LNCAP (cell line): ENCODE results near the gene ARL15.

ENCODE experiments used
- TF ChIP-seq, protein P1 (sequence below): fragments of 450-650 bp; IDR thresholded peaks from 2 replicates; pipeline ENCODE4 v1.5.1; 2017; ENCODE audit warnings: mild to moderate bottlenecking

ARL15 gene

DNA sequence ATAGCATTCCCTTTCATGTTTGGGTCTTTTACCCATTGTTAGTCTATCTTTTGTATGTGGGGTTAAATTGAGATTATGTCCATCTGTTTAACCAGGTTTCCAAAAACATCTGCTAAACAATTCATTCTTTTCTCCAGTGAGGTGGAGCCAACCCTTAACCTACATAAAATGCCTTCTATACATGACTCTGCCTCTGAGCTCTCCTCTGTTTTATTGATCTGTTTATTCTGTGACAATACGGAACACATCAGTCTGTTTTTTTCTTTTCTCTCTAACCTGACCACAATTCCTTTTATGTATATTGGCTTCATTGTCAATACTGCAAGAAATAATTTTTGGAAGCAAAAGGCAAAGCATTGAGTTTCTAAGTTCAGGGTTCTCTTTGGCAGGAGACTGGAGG is 9.9 kb upstream of the ARL15 start:
- TF ChIP-seq, protein P1, sequence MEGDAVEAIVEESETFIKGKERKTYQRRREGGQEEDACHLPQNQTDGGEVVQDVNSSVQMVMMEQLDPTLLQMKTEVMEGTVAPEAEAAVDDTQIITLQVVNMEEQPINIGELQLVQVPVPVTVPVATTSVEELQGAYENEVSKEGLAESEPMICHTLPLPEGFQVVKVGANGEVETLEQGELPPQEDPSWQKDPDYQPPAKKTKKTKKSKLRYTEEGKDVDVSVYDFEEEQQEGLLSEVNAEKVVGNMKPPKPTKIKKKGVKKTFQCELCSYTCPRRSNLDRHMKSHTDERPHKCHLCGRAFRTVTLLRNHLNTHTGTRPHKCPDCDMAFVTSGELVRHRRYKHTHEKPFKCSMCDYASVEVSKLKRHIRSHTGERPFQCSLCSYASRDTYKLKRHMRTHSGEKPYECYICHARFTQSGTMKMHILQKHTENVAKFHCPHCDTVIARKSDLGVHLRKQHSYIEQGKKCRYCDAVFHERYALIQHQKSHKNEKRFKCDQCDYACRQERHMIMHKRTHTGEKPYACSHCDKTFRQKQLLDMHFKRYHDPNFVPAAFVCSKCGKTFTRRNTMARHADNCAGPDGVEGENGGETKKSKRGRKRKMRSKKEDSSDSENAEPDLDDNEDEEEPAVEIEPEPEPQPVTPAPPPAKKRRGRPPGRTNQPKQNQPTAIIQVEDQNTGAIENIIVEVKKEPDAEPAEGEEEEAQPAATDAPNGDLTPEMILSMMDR: no peak

DNA sequence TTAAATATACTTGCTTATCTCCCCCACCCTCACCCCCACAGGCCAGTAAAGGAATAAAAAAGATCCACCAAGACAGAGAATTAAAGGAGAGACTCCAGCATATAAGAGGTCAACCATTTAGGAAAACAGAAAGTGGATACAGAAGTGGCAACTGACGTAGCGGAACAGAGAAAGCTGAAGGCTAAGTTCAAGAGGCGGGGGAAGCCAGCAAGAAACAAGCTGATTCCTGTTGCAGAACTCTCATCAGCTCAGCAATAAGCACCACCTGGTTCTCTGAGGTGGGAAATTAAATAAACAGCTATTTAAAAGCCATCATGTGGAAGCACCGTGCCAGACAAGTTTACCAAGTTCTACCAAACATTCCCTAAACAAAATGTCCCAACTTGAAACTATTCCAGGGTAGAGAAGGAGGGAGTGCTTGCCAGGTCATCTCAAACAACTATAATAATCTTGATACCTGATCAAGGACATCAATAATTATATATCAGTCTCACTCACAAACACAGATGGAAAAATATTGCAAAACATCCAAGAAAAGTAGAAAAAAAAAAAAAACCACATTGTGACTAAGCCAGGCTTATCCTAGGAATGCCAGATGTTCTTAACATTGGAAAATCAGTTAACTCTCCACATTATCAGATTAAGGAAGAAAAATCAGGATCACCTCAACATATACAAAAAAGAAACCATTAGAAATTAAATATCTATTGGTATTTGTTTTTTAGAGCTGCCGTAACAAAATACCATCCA is 7.3 kb upstream of the ARL15 start:
- TF ChIP-seq, protein P1: no peak

DNA sequence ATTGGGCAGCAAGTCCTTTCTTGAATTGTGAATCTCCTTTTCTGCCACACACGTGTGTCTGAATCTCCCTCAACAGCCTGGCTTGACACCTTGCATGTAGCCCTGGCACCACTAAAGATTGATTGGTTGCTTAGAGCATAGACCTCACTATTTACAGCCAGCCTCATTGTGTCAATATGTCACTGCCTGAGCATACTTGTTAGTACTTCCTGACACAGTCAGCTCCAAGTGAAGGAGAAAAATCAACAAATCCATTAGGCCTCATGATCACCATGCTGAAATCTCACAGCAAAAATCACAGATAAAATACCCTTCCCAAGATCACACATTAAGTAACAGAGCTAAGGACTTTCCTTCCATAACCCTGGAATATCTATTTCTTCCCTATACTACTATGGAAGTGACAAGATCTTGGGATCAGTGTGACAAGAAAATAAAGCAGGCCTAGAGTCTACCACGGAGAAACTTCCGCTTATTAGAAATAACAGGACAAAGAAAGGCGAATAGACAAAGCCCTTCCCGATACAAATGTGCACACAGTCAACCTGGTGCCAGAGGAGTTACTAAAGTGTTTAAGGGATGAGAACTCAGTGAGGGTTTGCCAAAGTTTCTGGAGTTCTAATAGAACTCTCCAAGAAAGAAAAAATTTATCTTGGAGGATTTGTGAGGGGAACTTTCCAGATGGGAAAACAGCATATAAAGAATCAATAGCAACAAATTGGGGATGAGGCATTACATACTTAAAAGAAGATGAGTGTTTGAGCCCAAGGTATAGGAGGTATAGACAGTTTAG is 5.6 kb upstream of the ARL15 start:
- TF ChIP-seq, protein P1: no peak

DNA sequence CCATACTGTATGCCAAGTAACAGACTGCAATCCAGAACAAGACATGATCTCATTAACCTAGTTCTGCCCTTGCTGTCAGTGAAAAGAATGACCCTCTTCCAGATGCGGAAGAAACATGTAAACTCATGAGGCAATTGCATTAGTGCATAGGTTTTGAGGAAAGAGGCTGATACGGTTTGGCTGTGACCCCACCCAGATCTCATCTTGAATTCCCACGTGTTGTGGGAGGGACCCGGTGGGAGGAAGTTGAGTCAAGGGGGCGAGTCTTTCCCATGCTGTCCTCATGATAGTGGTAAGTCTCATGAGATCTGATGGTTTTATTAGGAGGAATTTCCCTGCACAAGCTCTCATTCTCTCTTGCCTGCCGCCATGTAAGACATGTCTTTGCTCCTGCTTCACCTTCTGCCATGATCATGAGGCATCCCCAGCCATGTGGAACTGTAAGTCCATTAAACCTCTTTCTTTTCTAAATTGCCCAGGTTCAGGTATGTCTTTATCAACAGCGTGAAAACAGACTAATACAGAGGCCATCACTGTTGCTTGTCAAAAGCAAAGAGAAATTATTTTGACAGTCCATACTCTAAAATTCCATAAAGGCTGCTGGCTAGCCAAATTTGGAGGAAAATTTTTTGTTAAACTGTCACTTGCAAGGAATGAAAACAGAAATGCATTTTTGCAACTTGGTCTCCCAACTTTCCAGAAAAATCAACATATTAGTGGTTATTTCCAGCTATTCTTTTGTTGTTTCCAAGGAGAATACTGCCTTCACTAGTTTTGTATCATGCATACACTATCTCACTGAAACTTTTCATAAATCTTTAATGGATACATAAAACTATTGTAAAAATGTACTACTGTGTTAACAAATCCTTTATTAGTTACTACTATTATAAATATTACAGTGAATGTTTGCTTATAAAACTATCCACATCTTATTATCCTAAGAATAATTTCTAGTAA is 3.2 kb upstream of the ARL15 start:
- TF ChIP-seq, protein P1: no peak

DNA sequence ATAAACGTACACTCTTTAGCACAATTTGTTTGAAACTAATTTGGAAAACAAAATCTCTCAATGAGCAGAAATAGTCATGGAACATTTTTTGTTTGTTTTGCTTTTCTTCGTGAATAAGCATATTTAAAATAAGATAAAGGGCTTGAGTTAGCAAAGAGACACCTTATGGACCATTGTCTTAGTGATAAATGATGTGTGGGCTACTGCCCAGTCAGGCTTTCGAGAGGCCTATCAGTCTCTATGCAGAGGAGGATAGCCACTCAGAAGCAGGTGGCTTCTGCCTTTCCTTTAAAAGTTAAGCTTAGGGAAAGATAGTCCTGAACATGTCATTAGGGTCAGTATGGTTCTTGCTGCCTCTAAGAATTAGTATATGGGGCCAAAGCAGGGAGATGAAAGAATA is 2.1 kb upstream of the ARL15 start:
- TF ChIP-seq, protein P1: no peak

DNA sequence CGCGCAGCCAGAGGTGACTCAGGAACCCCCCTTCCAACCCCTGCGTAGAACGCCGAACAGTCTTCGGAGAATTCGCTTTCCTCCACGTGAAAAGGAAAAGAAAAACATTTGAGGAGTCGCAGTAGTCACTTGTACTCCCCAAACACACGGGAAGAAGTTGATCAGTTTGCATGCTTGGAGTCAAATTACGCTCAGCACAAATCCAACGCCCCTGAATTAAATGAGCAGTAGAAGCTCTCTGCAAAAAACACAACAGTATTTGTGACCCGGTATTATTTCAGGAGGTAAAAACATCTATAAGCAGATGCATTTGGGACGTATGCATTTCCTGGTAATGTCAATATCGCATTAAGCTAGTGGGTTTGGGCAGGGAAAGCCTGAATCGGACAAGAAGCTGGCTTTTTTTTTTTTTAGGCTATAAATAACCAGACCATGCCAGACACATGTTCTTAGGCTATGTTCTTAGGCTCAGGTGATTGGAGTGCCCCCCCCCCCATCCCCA is 854 bp upstream of the ARL15 start:
- TF ChIP-seq, protein P1: no peak
